OCI-LY3 (cell line): ENCODE data around the gene PLCXD1.

ENCODE experiments used
- EZH2phosphoT487 ChIP-seq: fragments of 200-600 bp; shearing (Covaris generic); IDR thresholded peaks from 2 replicates; pipeline ENCODE4 v1.6.1; 2018; ENCODE audit warnings: antibody characterized with exemption, mixed run types, low read depth
- TF ChIP-seq, protein P1 (sequence below): fragments of 200-600, 300-600 bp; sonication (generic); IDR thresholded peaks from 2 replicates; pipeline ENCODE4 v1.5.1; 2014; ENCODE audit warnings: antibody characterized with exemption, low read length, low read depth

DNA sequence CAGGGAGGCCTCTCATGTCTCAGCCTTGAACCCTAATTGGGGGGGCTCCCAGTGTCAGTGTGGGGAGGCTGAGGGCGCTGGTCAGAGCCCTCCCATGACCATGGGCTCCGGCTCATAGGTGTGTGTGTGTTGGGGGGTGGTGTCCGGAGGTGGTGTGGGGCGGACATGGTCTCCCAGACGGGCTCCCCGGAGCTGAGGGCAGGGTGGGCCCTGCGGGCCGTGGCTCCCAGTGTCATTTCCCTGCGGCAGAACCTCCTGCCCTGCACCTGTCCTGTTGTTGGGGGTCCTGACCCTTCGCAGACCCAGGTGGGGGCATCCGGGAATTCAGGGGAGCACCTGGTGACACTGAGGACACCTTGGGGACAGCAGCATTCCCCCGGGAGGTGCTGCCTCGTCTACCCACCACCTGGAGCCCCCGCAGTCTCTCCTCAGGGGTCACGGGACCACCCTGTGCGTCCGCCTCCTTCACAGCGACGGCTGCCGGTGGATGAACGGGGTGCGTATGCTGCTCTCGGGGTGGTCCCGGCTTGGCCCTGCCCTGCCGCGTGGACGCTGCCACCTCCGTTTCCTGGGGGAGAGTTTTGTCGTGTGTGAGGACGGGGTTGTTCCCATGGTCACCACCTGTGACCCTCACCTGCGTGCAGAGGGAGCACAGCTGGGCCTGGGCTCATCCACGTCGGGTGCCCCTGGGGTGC is 51.9 kb downstream of the PLCXD1 start:
- TF ChIP-seq, protein P1, sequence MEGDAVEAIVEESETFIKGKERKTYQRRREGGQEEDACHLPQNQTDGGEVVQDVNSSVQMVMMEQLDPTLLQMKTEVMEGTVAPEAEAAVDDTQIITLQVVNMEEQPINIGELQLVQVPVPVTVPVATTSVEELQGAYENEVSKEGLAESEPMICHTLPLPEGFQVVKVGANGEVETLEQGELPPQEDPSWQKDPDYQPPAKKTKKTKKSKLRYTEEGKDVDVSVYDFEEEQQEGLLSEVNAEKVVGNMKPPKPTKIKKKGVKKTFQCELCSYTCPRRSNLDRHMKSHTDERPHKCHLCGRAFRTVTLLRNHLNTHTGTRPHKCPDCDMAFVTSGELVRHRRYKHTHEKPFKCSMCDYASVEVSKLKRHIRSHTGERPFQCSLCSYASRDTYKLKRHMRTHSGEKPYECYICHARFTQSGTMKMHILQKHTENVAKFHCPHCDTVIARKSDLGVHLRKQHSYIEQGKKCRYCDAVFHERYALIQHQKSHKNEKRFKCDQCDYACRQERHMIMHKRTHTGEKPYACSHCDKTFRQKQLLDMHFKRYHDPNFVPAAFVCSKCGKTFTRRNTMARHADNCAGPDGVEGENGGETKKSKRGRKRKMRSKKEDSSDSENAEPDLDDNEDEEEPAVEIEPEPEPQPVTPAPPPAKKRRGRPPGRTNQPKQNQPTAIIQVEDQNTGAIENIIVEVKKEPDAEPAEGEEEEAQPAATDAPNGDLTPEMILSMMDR = no peak
- TF ChIP-seq EZH2phosphoT487 = no peak
